C4-2B (cell line): Measurements from ENCODE around the gene STK38L.

Source experiments
- H3K27ac ChIP-seq: fragments of 450-650 bp; 2 replicates; pipeline ENCODE4 v1.5.1; 2017
- ZFX ChIP-seq: fragments of 450-650 bp; IDR thresholded peaks from 2 replicates; pipeline ENCODE4 v1.6.1; 2017
- TF ChIP-seq, protein P1 (sequence below): fragments of 450-650 bp; conservative IDR thresholded peaks from 2 replicates; pipeline ENCODE4 v1.5.1; 2017; ENCODE audit warnings: mild to moderate bottlenecking

STK38L gene

DNA sequence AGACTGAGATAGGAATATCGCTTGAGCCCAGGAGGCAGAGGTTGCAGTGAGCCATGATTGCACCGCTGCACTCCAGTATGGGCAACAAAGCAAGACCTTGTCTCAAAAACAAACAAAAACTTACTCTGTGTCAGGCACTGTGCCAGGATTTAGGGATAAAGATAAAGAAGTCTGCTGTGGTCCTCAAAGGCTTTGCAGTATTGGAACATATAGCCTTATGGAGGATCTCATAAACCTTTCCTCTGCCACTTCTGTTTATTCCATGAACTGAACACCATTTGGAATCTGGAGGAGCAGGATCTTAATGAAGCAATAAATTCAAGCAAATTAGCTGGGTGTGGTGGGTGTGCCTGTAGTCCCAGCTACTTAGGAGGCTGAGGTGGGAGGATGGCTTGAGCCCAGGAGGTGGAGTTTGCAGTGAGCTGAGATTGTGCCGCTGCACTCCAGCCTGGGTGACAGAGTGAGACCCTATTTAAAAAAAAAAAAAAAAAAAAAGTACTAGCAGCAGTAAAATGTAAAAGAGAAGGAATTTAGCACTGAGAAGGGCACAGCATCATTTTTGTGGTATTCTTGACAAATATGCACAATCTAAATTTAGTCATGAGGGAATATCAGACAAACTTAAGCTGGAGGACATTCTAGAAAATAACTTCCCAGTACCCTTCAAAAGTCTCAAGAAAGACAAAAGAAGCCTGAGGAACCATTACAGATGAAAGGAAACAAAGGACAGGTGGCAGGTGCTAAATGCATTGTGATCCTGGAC lies 115.7 kb downstream of the STK38L start:
- no peak for TF ChIP-seq ZFX
- TF ChIP-seq, protein P1, sequence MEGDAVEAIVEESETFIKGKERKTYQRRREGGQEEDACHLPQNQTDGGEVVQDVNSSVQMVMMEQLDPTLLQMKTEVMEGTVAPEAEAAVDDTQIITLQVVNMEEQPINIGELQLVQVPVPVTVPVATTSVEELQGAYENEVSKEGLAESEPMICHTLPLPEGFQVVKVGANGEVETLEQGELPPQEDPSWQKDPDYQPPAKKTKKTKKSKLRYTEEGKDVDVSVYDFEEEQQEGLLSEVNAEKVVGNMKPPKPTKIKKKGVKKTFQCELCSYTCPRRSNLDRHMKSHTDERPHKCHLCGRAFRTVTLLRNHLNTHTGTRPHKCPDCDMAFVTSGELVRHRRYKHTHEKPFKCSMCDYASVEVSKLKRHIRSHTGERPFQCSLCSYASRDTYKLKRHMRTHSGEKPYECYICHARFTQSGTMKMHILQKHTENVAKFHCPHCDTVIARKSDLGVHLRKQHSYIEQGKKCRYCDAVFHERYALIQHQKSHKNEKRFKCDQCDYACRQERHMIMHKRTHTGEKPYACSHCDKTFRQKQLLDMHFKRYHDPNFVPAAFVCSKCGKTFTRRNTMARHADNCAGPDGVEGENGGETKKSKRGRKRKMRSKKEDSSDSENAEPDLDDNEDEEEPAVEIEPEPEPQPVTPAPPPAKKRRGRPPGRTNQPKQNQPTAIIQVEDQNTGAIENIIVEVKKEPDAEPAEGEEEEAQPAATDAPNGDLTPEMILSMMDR: no peak
- H3K27ac ChIP-seq: no peak overlapping the region

DNA sequence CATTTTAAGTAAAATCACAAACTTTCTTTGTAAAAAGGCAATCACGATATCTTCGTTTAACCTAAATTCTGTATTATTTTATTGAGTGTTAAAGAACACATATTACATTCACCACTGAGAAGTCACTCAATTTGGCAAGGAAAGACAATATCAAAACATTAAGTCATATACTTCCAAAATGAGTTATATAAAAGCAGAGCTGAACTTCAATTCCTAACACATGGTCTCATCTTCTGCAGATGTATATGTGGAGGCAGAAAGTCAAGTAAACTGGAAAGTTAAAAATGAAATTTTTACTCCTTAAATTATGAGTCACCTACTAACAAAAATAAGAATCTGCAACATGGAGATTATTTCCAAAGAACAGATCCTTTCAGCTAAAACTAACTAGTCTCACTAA lies 117.3 kb downstream of the STK38L start:
- H3K27ac ChIP-seq: no peak overlapping the region
- TF ChIP-seq, protein P1: no peak
- no peak for TF ChIP-seq ZFX

DNA sequence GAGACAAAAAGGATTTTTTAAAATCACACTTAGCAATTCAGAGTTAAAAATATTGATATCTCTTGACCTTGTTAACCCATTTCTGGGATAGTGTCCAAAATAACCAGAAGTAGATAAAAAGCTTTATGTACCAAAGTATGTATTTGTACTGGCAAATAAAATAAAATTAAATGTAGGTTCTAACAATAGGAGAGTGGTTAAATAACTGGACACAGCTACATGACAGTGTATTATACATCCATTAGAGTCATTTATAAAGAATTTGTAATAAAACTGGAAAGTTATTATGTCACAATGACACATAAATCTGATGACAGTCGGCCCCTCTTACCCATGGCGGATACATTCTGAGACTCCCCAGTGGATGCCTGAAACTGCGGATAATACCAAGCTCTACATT lies 122.5 kb downstream of the STK38L start:
- H3K27ac ChIP-seq: no peak overlapping the region
- TF ChIP-seq, protein P1: no peak
- no peak for TF ChIP-seq ZFX

DNA sequence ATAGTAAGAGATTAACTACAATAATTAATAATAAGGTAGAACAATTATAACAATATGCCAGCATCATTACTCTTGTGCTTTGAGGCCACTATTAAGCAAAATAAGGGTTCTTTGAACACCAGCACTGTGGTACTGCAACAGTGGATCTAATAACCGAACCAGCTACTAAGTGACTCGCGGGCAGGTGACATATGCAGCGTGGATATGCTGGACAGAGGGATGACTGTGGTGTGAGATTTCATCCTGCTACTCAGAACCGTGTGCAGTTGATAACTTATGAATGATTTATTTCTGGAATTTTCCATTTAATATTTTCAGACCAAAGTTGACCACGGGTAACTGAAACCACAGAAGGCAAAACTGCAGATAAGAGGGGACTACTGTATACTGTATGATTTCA lies 123.0 kb downstream of the STK38L start:
- no peak overlapping the region for H3K27ac ChIP-seq
- TF ChIP-seq, protein P1: no peak
- TF ChIP-seq ZFX: no peak
